ENCODE data around the gene C5orf52. TPM values are rescaled to one million over a fixed set of nuclear protein-coding genes. Genes with fewer than 3 reads are reported as not detected.
"Not testable (repeated sequence)": the region's sequence is repeated elsewhere in the genome, so short reads cannot be mapped to it uniquely, and the experiment has no call there.

C5orf52 gene
- total RNA-seq (2014; rRNA removed; shearing (Covaris generic)): not detected in 2 replicates

DNA sequence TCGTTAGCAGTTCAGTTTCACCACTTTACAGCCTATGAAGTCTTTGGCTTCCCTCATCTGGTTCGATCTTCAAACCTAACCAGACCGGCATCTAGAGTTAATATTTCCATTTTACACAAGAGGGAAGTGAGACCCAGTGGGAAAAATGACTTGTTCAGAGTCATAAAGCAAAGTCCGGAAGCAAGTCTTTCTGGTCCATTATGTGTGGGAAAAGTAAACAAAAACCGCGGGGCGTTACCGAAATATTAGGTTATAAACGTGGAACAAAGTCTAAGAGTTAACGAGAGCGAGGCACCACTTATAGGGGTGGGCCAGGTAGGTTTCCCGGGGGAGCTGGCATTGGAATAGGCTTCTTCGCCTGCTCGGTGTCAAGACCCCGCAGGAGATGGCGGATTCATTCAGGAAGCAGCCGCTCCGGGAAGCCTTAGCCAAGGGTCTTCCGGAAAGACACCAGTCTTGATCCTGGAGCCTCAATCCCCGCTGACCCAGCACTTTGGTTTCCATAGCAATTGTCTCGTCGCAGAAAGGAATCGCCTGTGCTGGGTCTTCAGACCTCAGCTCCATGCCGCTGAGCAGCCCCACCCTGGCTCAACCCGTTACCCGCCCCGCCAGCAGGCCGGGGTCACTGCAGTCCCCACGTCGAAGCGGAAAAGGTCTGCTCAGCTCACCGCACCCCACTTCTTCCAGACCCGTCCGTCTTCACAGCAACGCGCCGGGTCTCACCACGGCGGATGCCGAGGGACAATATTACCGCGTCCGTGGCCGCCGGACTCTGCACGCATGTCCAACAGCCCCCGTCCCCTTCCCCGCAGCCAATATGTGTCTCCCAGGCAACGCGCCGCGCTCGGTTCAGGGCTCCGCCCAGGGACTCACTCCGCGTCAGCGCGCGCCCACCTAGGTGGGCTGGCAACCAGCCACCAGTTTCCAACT is at the start of gene C5orf52:
Gene C5orf52 (plus strand): TSS at position 872 of the 930 bp plus-strand sequence. CDS start 82 bp downstream, outside the sequence.
- no peak for DNase-seq (ENCODE audit: low spot score)

DNA sequence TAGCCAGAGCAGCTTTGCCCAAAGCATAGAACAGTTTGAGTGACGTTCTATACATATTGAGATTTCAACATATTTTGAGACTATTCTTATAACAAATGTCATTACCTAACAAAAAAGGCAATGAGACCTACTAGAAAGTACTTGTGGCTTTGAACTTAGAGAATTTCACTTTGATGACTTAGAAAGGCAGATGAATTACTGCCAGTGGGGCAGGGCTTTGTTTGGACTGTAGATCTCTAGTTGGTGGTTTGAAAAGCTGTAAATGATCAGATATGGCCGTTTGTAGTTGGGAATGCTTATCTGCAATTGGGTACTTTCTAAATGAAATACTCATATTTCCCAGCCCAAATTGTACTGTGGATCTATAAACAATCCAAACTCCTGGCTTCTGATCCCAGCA is 47.2 kb upstream of the C5orf52 start:
- no peak for DNase-seq (ENCODE audit: low spot score)

DNA sequence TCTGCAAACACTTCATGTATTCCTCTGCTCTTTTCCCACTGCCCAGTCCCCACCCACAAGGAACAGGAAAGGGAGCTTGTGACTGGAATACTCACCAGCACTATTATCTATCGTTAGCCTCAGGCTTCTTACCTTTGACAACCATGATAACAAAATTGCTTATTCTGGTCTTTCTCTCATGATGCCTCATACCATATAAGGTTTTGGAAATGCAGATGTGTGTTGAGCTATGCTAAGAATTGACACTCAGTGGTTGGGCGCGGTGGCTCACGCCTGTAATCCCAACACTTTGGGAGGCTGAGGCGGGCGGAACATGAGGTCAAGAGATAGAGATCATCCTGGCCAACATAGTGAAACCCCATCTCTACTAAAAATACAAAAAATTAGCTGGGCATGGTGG is 44.5 kb upstream of the C5orf52 start:
- no peak for DNase-seq (ENCODE audit: low spot score)

DNA sequence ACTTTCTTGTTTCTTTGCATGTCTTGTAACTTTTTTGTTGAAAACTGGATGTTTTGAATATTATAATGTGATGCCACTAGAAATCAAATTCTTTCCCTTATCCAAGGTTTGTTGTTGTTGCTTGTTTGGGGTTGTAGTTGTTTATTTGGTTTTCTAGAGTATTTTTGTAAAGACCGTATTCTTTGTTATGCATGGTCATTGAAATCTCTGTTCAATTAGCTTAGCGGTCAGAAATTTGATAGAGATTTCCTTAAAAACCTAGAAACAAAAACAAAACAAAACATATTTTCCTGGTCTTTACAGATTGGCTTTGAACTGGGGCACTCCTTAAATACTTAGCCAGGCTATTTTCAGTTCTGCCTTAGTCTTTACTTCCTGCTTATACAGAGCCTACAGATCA is 41.0 kb upstream of the C5orf52 start:
- DNase-seq (ENCODE audit: low spot score): no peak

GRCh38 chr5:157640406-157641066 is 30.8 kb upstream of the C5orf52 start:
- DNase-seq (ENCODE audit: low spot score): no peak

- DNase-seq (ENCODE audit: low spot score): no peak
Observed at GRCh38 chr5:157648275-157648990, 22.9 kb upstream of the C5orf52 start.

DNA sequence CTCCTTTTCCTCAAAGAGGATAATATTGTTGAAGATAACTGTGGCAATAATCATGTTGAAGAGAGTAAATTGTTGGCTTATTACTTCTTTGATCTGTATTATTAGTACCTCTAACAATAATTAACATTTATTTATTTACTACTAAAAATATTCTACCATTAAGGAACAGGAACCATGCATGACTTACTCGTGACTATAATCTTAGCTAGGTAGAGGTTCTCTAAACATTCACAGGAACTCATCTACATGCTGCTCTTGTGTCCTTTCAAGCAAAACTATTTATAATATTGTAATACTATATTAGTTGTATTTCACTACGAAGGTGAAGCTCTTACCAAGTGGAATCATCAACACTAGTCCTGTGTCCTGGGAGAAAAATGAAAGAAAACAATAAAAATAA is 22.2 kb upstream of the C5orf52 start:
- DNase-seq (ENCODE audit: low spot score): no peak

DNA sequence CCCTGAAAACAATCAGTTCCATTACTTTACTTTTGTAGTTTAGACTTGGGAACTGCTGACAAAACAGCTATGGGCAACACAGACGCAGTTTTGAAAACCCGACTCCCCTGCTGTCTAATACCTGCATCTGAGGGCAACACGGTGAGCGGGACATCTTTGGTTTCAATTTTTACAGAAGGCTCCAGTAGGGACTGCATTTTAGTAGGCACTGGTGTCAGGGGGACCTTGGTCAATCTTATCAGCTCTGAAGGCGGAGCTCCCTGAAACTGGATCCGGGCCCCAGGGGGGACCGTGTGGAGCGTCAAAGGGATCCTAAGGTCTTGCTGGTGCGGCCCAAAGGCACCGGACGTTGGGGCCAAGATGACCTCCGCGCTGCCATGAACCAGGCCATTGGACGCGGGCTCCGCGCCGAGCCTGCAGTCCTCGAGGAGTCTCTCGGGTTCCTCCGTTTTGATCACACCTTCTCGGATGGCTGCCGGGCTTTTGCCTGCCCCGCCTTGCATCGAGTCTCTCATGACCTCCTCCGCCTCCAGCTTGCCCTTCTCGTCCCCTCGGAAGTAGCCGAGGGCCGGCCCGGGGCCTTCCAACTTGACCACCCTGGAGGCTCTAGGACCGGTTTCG is 20.2 kb upstream of the C5orf52 start:
- no peak for DNase-seq (ENCODE audit: low spot score)

DNA sequence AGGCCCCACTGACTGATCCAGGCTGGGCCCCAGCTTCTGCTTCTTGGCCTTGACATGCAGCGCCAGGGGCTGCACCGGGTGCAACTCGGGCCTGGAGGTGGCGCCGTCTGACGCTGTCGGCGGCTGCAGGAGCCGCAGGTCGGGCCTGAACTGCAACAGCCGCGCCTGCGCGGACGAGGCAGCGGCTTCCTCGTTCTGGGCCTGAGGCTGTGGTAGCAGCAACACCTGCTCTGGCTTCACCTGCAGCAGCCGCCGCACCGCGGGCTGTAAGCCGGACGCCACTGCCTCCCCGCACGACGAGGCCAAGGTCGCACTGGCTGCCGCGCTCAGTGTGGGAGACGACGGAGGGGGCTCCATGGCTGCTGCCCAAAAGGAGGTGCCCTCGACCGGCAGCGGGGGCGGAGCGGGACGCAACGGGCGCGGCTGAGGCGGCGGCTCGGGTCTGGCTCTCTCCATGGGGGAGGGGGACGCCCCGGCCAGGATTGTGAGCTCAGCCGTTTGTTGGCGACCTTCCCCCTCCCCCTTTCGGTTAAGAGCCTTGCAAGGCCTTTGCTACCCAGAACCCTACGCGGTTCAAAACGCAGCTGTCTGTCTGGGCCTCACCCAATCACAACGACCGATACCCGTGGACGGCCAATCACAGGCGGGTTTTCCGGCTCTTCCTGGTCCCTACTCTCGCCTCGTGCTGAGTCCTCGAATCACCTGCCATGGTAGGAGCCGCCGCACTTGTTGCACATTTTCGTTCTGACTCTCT is 19.5 kb upstream of the C5orf52 start:
- DNase-seq (ENCODE audit: low spot score): no peak

- no peak for DNase-seq (ENCODE audit: low spot score)
Observed at GRCh38 chr5:157652377-157652692, 19.0 kb upstream of the C5orf52 start, which contains the start of gene SOX30. Gene SOX30 (minus strand): TSS chr5:157652438. CDS start chr5:157652078, 360 bp downstream.

GRCh38 chr5:157657516-157657915 is 13.8 kb upstream of the C5orf52 start:
- no peak for DNase-seq (ENCODE audit: low spot score)

GRCh38 chr5:157658893-157659292 is 12.4 kb upstream of the C5orf52 start:
- no peak for DNase-seq (ENCODE audit: low spot score)

- DNase-seq (ENCODE audit: low spot score): no peak
Observed at GRCh38 chr5:157659868-157660660, 11.3 kb upstream of the C5orf52 start.

- DNase-seq (ENCODE audit: low spot score): peak; percentile 57
Observed at GRCh38 chr5:157665467-157666070, 5.8 kb upstream of the C5orf52 start.

DNA sequence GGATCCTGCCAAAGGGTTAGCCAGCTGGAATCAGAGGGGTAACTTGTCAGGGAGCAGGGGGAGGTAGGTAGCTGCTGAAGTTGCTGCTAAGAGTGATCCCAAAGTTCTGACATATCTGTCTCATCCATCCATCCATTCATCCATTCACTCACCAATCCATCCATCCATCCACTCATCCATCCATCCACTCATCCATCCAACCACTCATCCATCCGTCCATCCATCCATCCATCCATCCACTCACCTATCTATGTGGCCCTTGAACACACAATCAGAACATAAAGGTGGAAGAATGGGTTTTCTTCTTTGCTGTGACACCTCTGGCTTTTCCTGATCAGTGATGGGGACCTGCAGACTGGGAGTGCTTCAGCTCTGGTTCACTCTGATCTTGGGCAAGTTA is 3.0 kb upstream of the C5orf52 start:
- DNase-seq (ENCODE audit: low spot score): no peak

DNA sequence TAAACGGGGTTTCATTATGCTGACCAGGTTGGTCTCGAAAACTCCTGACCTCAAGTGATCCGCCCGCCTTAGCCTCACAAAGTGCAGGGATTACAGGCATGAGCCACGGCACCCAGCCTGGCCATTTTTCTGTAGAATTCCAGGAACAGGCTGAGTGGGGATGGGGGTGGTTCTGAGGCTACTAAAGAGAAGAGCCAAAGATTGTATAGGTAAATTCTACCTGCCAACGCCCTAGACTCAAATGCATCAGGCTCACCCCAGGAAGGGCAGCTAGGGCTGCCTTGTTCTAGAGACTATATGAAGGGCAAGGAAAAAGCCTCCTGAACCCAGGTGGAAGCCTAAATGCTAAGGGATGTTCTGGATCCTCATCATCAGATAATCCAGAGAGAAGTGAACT is 1.6 kb upstream of the C5orf52 start:
- DNase-seq (ENCODE audit: low spot score): no peak

GRCh38 chr5:157671592-157672330 is 428 bp downstream of the C5orf52 start:
- no peak for DNase-seq (ENCODE audit: low spot score)

GRCh38 chr5:157672976-157673375 is 1.6 kb downstream of the C5orf52 start:
- DNase-seq (ENCODE audit: low spot score): no peak

DNA sequence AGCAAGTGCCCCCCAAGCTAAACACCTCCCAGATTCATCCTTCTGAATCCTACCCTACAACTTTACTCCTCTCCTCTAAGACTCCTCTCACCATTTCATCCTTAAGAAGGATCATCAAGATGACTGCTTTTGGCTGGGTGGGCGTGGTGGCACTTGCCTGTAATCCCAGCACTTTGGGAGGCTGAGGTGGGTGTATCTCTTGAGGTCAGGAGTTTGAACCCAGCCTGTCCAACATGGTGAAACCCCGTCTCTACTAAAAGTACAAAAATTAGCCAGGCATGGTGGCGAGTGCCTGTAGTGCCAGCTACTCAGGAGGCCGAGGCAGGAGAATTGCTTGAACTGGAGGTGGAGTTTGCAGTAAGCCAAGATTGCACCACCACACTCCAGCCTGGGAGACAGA is 3.0 kb downstream of the C5orf52 start:
- not testable (repeated sequence) for DNase-seq (ENCODE audit: low spot score)
